Activated T-helper 1 cell treated with anti-CD3 and anti-CD28 coated beads, Interleukin-2, amount 50 U/mL, for 16 hours (primary cell): ENCODE results near the gene KRTAP9-2.
"Not testable (repeated sequence)": the region's sequence is repeated elsewhere in the genome, so short reads cannot be mapped to it uniquely, and the experiment has no call there.

Experiments used
- DNase-seq, 2 donors: peaks; one replicate each; pipeline ENCODE4 v3.0.0-alpha.2; 2020; ENCODE audit warnings: low read depth in 1 of 2, low spot score in 1 of 2

Gene KRTAP9-2

GRCh38 chr17:41226598-41227095 lies at the start of gene KRTAP9-2:
Gene KRTAP9-2 (plus strand): TSS chr17:41226648. CDS start chr17:41226655, 7 bp downstream.
- not testable (repeated sequence) for DNase-seq

- DNase-seq: no peak
These were observed 49.6 kb upstream of the KRTAP9-2 start for GRCh38 chr17:41176744-41177387.

- DNase-seq: no peak
These were observed 48.6 kb upstream of the KRTAP9-2 start, which contains the start of gene KRTAP4-2 for GRCh38 chr17:41177727-41178271. Gene KRTAP4-2 (minus strand): TSS chr17:41178221. CDS start chr17:41178164, 57 bp downstream.

- DNase-seq: no peak
These were observed 48.1 kb upstream of the KRTAP9-2 start for GRCh38 chr17:41178341-41178740.

- no peak for DNase-seq
These were observed 47.4 kb upstream of the KRTAP9-2 start for GRCh38 chr17:41178843-41179616.

GRCh38 chr17:41184480-41184961 lies 41.9 kb upstream of the KRTAP9-2 start, which contains the start of gene KRTAP4-1:
Gene KRTAP4-1 (minus strand): TSS chr17:41184911. CDS start chr17:41184854, 57 bp downstream.
- no peak for DNase-seq

GRCh38 chr17:41185001-41185400 lies 41.4 kb upstream of the KRTAP9-2 start:
- DNase-seq: no peak

GRCh38 chr17:41186872-41187271 lies 39.6 kb upstream of the KRTAP9-2 start:
- DNase-seq: no peak

GRCh38 chr17:41189837-41190318 lies 36.6 kb upstream of the KRTAP9-2 start, which contains the start of gene KRTAP9-1:
Gene KRTAP9-1 (plus strand): TSS chr17:41189887. CDS start chr17:41189887, 0 bp downstream.
- DNase-seq: not testable (repeated sequence)

- no peak for DNase-seq
These were observed 36.1 kb upstream of the KRTAP9-2 start for GRCh38 chr17:41190328-41190727.

- DNase-seq: no peak
These were observed 30.4 kb upstream of the KRTAP9-2 start for GRCh38 chr17:41196068-41196467.

GRCh38 chr17:41199421-41200078 lies 26.9 kb upstream of the KRTAP9-2 start:
- DNase-seq: no peak

- DNase-seq: no peak
These were observed 14.5 kb upstream of the KRTAP9-2 start for GRCh38 chr17:41211845-41212466.

- DNase-seq: no peak
These were observed 13.8 kb upstream of the KRTAP9-2 start for GRCh38 chr17:41212524-41213169.

- no peak for DNase-seq
These were observed 10.8 kb upstream of the KRTAP9-2 start for GRCh38 chr17:41215681-41216080.

GRCh38 chr17:41223821-41224220 lies 2.6 kb upstream of the KRTAP9-2 start:
- no peak for DNase-seq

GRCh38 chr17:41226051-41226450 lies 397 bp upstream of the KRTAP9-2 start:
- no peak for DNase-seq

- DNase-seq: no peak
These were observed 3.6 kb downstream of the KRTAP9-2 start for GRCh38 chr17:41230094-41230493.

GRCh38 chr17:41231731-41232130 lies 5.3 kb downstream of the KRTAP9-2 start:
- DNase-seq: no peak
